Measurements from ENCODE around the gene CADPS2.

DNA sequence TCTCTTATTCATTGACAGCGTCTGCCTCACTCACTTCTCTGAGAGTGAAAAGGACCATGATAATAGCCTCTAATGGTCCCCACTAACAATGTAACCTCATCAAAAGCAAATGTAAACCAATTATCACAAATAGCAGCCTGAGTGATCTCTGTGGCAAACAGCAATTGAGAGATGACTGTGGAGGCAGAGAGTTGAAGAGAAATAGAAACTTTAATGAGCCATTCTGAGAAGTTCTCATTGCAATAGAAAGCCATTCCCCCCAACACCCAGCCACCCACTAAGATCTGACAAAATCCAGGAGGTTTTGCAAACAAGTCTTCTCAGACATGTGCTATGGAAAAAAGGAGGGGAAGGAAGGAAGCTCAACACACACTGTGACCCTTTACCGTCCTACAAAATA lies 139.3 kb downstream of the CADPS2 start:
- no peak for TF ChIP-seq CTCF (conservative IDR thresholded peaks at IDR 0.05; ENCODE audit: low read length)
- no peak for TF ChIP-seq EZH2phosphoT487 (IDR thresholded peaks at IDR 0.05; ENCODE audit: borderline replicate concordance, low read depth, low read length)
